ENCODE measurements around the gene SELENOS.

SELENOS gene

DNA sequence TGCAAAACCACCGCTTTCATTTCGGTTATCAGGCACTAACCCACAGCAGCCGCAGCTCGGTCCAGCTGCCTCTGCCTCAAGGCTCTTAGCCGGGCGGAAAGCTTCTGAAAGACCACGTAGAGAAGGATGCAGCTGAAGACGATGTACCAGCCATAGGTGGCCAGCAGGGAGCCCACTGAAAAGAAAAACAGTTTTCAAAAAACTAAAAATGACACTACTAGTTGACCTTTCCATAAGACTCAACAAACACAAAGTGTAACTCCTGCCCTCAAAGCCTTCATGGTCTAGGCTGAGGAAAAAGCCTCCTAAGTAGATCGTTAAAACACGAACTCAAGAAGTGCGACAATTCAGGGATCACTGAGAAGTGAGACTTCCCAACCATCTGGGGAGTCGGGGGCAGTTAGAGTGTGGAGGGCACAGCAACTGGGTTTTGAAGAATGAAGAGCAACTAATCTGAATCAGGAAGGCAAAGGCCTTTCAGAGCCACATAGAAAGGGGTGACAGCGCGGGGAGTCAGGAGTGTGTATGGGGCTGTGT is 716 bp downstream of the SELENOS start:
- no peak for DNase-seq (ENCODE audit: low read depth)

GRCh38 chr15:101275018-101275417 is 2.3 kb downstream of the SELENOS start:
- no peak for DNase-seq (ENCODE audit: low read depth)

- no peak for DNase-seq (ENCODE audit: low read depth)
Measured at GRCh38 chr15:101273534-101273933, 3.8 kb downstream of the SELENOS start.

DNA sequence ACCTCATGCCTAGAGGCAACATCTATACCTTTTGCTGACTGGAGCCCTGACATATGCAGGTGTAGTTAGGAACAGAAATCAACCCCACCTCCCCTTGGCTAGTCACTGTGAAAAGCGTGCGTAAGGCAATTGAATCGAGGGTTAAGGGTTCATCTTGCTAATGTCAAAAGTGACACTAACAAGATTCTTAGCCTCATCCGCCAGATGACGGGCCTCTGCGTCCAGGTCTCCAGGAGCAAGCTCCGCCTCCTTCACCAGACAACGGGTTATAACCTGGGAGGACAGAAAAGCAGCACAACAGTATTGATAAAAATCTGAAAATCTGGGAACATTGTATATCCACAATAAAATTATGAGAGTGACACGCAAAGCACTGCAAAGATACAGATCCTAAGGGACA is 4.7 kb downstream of the SELENOS start:
- no peak for DNase-seq (ENCODE audit: low read depth)

GRCh38 chr15:101269479-101270223 is 7.6 kb downstream of the SELENOS start:
- no peak for DNase-seq (ENCODE audit: low read depth)

GRCh38 chr15:101267320-101268104 is 9.8 kb downstream of the SELENOS start:
- DNase-seq (ENCODE audit: low read depth) = no peak

DNA sequence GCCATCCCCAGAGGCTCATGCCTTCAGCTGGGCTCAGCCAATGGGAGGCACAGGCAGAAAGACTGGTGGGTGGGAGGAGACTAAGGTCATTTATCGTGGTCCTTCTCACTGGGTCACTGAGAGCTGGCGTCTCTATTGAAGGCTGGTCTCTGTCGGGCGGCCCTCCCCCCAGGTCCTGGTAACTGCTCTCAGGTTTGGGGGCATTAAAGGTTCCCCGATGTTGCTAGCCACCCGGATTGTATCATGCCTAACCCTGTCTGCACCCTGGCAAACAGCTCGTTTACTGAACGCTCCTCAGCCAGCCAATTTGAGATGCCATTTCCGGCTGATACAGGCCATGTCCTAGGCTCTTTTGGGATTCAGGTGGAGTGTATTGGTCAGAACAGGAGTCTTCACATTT is 10.5 kb downstream of the SELENOS start:
- no peak for DNase-seq (ENCODE audit: low read depth)

DNA sequence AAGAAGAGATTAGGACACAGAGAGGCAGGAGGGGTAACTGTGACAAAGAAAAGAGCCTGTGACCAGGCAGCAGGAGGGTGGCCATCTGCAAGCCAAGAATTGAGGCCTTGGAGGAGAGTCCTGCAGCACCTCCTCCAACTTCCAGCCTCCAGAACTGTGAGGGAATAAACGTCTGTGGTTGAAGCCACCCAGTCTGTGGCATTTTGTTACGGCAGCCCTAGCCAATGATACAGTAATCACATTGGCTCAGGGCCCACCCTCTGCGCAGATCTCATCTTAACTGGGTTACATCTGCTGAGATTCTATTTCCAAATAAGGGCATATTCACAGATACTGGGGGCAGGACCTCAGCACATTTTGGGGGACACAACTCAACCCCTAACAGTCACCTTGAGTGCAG is 11.3 kb downstream of the SELENOS start:
- no peak for DNase-seq (ENCODE audit: low read depth)

- no peak for DNase-seq (ENCODE audit: low read depth)
Measured at GRCh38 chr15:101264911-101265641, 12.2 kb downstream of the SELENOS start.

- no peak for DNase-seq (ENCODE audit: low read depth)
Measured at GRCh38 chr15:101264011-101264410, 13.3 kb downstream of the SELENOS start.

DNA sequence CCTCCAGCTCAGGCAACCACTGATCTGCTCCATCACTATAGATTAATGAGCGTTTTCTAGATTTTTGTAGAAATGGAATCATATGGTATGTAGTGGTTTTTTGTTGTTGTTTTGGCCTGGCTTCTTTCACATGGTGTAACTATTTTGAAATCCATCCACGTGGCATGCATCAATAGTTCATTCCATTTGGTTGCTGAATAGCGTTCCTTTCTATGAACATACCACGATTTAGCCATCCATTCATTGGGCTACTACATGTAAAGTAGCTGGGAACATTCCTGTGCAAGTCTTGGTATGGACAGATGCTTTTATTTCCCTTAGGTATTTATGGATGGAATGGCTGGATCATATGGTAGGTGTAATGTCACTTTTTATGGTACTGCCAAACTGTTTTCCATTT is 14.7 kb downstream of the SELENOS start:
- no peak for DNase-seq (ENCODE audit: low read depth)

DNA sequence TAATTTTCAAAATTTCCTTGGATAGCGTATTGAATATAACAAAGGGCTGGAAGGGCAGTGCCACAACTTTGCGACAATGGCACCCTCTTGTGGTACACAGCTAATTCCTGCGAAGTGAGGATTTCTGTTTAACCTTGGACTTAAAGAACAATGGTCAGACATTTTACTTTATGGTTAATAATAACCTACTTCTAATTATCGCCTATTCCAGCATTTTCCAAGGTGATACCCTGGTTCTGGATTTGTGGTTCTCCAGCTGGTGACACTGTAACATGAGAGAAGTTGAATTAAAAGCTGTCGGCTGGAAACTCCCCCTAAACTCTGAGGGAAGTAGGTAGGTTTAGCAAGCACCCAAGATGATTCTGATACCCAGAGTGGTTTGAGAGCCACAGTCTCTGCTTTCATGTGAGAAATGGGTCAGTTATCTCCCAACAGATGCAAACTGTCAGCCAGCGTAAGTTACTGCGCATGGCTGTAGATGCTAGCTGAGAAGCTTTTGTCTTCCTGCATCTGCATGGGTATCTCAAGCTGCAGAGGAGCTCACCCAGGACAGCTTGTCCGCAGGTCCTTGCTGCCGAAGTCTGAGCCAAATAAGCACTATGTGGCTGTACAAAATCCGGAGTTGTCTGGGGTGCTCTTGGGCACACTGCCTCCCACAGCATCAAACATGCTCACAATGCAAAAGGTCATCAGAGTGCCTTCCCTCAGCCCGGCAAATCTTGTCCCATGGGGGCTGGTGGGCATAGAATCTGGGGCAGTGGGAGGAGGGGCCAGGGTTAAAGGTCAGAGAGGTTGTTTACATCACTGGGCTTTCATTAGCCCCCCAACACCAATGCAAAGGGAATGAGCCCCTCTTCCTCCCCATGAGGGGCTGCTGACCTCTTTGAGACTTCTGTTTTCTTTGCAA is 18.8 kb downstream of the SELENOS start:
- DNase-seq (ENCODE audit: low read depth) = no peak

DNA sequence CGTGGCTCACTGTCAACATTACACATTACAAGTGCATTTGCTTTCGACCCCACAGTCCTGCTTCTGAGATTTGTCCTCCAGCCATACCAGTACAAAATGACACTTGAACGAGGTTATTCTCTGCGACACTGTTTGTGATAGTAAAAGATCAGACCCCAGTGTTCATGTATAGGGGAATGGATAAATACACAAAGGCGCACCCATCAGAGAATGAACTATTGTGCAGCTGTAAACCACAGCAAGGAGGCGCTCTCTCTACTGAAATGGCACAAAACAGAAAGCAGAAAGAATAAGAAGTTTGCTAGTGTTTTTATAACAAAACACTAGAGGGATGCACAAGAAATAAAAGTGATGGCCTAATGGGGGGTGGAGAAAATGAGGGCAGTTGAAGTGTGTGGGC is 20.5 kb downstream of the SELENOS start:
- no peak for DNase-seq (ENCODE audit: low read depth)

GRCh38 chr15:101255615-101256241 is 21.6 kb downstream of the SELENOS start:
- DNase-seq (ENCODE audit: low read depth) = no peak

GRCh38 chr15:101255051-101255395 is 22.3 kb downstream of the SELENOS start:
- no peak for DNase-seq (ENCODE audit: low read depth)

GRCh38 chr15:101254157-101255050 is 22.9 kb downstream of the SELENOS start:
- DNase-seq (ENCODE audit: low read depth) = no peak

DNA sequence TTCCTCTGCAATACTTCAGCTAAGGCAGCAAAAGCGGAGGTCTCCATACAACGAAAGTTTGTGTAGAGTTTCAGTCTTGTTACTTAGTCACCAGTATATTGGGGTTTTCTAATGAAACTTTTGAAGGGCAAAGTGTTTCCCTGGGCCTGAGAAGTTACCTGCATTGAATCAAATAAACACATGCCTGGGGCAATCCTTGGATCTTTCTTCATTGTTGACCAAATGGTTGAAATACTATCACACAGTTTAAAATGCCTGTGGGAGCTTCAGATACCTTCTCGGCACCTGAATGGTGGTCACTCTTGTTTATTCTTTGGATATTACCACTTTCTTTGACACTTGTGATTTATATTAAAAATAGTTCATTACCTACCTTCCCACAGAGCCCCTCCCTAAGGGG is 24.4 kb downstream of the SELENOS start:
- DNase-seq (ENCODE audit: low read depth) = no peak

DNA sequence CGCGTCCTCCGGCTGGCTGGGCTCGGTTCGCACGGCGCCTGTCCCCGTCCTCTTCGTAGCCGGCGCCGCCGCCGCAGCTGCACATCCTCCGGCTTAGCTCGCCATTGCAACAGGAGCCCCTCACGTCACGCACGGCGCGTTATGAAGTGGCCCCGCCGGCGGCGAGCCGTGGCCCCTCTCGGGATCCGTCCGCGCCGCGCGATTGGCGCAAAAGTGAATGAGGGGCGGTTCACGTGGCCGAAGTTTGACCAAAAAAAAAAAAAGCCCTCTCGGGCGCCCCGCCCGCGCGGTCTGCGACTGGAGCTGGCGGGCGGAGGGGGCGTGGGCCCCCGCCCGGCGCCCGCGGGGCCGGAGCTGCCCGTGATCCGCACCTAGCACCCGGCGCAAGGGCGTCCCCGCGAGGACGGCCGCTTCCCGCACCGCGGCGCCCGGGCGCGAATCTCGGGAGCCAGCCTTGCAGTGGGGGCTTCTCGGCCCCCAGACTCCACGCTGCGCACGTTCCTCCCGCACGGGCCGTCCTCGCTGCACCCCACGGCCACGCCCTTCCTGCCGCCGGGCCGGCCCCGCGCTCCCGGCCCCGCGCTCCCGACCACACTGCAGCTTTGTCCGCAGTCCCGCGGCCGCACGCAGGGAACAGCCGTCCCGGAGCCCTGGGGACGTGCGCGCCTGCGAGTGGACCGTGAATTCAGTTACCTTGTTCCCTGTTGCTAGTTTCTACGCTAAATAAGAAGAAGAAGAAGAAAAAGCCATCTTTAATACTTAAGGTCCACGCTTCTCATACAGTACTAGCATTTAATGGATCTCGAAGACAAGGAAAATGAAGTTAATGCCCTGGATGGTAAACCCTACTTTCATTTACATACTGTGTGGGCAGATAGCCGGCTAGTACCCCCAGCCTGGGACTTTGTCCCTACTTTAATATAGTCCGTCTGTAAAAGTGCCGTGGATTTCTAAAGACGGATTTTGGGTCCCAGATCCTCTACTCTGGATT is 25.2 kb downstream of the SELENOS start, which contains the start of gene CHSY1:
CHSY1 (minus strand) TSS at position 219 of the 991 bp plus-strand sequence. CDS start 592 bp downstream, outside the sequence.
- DNase-seq (ENCODE audit: low read depth) = peak; percentile 69
